Endodermal cell (in vitro differentiated cells): ENCODE results near the gene LYRM4. TPM values are rescaled to one million over a fixed set of nuclear protein-coding genes. Genes with fewer than 3 reads are reported as not detected.

Experiments used
- DNase-seq: peaks from one replicate; pipeline ENCODE4 v3.0.0-alpha.2; 2017
- H3K27ac ChIP-seq: 2 replicates; pipeline ENCODE4 v1.5.1; 2013; ENCODE audit warnings: mild to moderate bottlenecking, low read depth, low read length, moderate library complexity
- H3K27me3 ChIP-seq: 2 replicates; pipeline ENCODE4 v1.6.1; 2013; ENCODE audit warnings: mild to moderate bottlenecking, low read length, moderate library complexity; ENCODE audit not compliant: insufficient read depth, control insufficient read depth, poor library complexity, severe bottlenecking
- H3K36me3 ChIP-seq: 2 replicates; pipeline ENCODE4 v1.7.0; 2013; ENCODE audit warnings: mild to moderate bottlenecking, low read length, moderate library complexity; ENCODE audit not compliant: control insufficient read depth, insufficient read depth
- H3K4me1 ChIP-seq: one replicate; pipeline ENCODE4 v1.7.0; 2013; ENCODE audit warnings: low read length; ENCODE audit not compliant: control insufficient read depth, insufficient read depth
- H3K4me3 ChIP-seq: 2 replicates; pipeline ENCODE4 v1.5.1; 2013; ENCODE audit warnings: mild to moderate bottlenecking, low read length, moderate library complexity
- H3K9ac ChIP-seq: 2 replicates; pipeline ENCODE4 v1.6.1; 2013; ENCODE audit warnings: mild to moderate bottlenecking, low read length, moderate library complexity; ENCODE audit not compliant: poor library complexity, severe bottlenecking; ENCODE audit errors: extremely low read depth
- H3K9me3 ChIP-seq: 2 replicates; pipeline ENCODE4 v1.6.1; 2013; ENCODE audit warnings: mild to moderate bottlenecking, low read length, moderate library complexity; ENCODE audit not compliant: control insufficient read depth
- H3K27ac Mint-ChIP-seq: 2 replicates; pipeline ENCODE4 v1.8.0; 2020; ENCODE audit warnings: mixed read lengths
- H3K27me3 Mint-ChIP-seq: 2 replicates; pipeline ENCODE4 v1.8.0; 2021; ENCODE audit warnings: mild to moderate bottlenecking, mixed read lengths; ENCODE audit not compliant: insufficient read depth
- H3K36me3 Mint-ChIP-seq: 2 replicates; pipeline ENCODE4 v1.8.0; 2020; ENCODE audit warnings: low read depth, mixed read lengths
- H3K4me1 Mint-ChIP-seq: 2 replicates; pipeline ENCODE4 v1.8.0; 2020; ENCODE audit warnings: mixed read lengths
- H3K4me3 Mint-ChIP-seq: 2 replicates; pipeline ENCODE4 v1.8.0; 2020; ENCODE audit warnings: mild to moderate bottlenecking, moderate library complexity, mixed read lengths
- H3K9me3 Mint-ChIP-seq: 2 replicates; pipeline ENCODE4 v1.8.0; 2020; ENCODE audit warnings: mild to moderate bottlenecking, mixed read lengths
- CTCF ChIP-seq: fragments of 200-600 bp; sonication (generic); conservative IDR thresholded peaks from 2 replicates; pipeline ENCODE4 v1.5.0; 2021; ENCODE audit warnings: antibody characterized with exemption, mild to moderate bottlenecking
- WGBS, 2 experiments: methylation state at CpG; one replicate each; pipeline versions ENCODE4 v1.1.5 to v1.1.7; 2013; ENCODE audit warnings: missing lambda C conversion rate in 2 of 2, mixed read lengths in 1 of 2; ENCODE audit not compliant: insufficient coverage in 1 of 2, insufficient read length in 1 of 2; 5-methylcytosine and 5-hydroxymethylcytosine counted together
- total RNA-seq, 2 donors: library from RNA; stranded (reverse); fragmentation: NEBNext Ultra II Directional in 1 of 2; extraction: Animal tissue kit (Norgen Biotek cat#: 25700) in 1 of 2; gene quantifications; 2 replicates in 1 of 2; 3 replicates in 1 of 2; pipeline ENCODE4 v1.2.1, GENCODE V29; 2021

The LYRM4 gene
- total RNA-seq, 2 donors from 2014 or later: 32.1 to 44.3 TPM

GRCh38 chr6:5290500-5290899, 29.8 kb upstream of the LYRM4 start:
- no peak for DNase-seq
- H3K4me1 ChIP-seq: no peaks in the 10 kb centered on the region
- H3K4me3 ChIP-seq: no peak overlapping the region
- no peaks in the 10 kb centered on the region for H3K27me3 ChIP-seq
- Mint-ChIP-seq H3K27me3 (no peaks in the 10 kb centered on the region), H3K4me3 (no peak overlapping the region), H3K4me1 (peaks cover 16% of the 10 kb centered on the region), H3K27ac (no peak overlapping the region), H3K9me3 (no peaks in the 10 kb centered on the region), H3K36me3 (no peaks in the 10 kb centered on the region)
- H3K27ac ChIP-seq: no peak overlapping the region
- H3K9me3 ChIP-seq: no peaks in the 10 kb centered on the region
- no peak overlapping the region for H3K9ac ChIP-seq
- H3K36me3 ChIP-seq: no peaks in the 10 kb centered on the region
- no peak for TF ChIP-seq CTCF

GRCh38 chr6:5290097-5290496, 29.3 kb upstream of the LYRM4 start:
- no peaks in the 10 kb centered on the region for H3K9me3 Mint-ChIP-seq

GRCh38 chr6:5287966-5288297, 27.2 kb upstream of the LYRM4 start:
- Mint-ChIP-seq H3K9me3 (no peaks in the 10 kb centered on the region), H3K27ac (no peak overlapping the region), H3K4me1 (peaks cover 15% of the 10 kb centered on the region), H3K27me3 (no peaks in the 10 kb centered on the region), H3K36me3 (no peaks in the 10 kb centered on the region), H3K4me3 (no peak overlapping the region)
- no peaks in the 10 kb centered on the region for H3K27me3 ChIP-seq
- no peak for TF ChIP-seq CTCF
- no peaks in the 10 kb centered on the region for H3K9me3 ChIP-seq
- H3K27ac ChIP-seq: no peak overlapping the region
- no peak overlapping the region for H3K9ac ChIP-seq
- H3K4me3 ChIP-seq: no peak overlapping the region
- no peak for DNase-seq
- peaks cover 2% of the 10 kb centered on the region for H3K4me1 ChIP-seq
- H3K36me3 ChIP-seq: no peaks in the 10 kb centered on the region
- 95 to 100% methylated on average over 2 of the region's 2 CpGs for WGBS, 2 experiments

More at GRCh38 chr6:5290097-5290496, 29.3 kb upstream of the LYRM4 start:
- 100% methylated on average over 1 of the region's 1 CpG; no CpG with 5 or more reads in 1 of the 2 experiments for WGBS, 2 experiments
- no peak overlapping the region for H3K27ac ChIP-seq
- no peaks in the 10 kb centered on the region for H3K36me3 ChIP-seq
- H3K27ac Mint-ChIP-seq: no peak overlapping the region
- no peaks in the 10 kb centered on the region for H3K27me3 Mint-ChIP-seq
- H3K36me3 Mint-ChIP-seq: no peaks in the 10 kb centered on the region
- no peaks in the 10 kb centered on the region for H3K27me3 ChIP-seq
- no peak for DNase-seq
- H3K4me3 Mint-ChIP-seq: no peak overlapping the region
- no peak overlapping the region for H3K4me3 ChIP-seq
- peaks cover 16% of the 10 kb centered on the region for H3K4me1 Mint-ChIP-seq
- no peak overlapping the region for H3K9ac ChIP-seq
- TF ChIP-seq CTCF: no peak
- H3K4me1 ChIP-seq: no peaks in the 10 kb centered on the region
- no peaks in the 10 kb centered on the region for H3K9me3 ChIP-seq
